Brain pericyte (primary cell): Measurements from ENCODE around the gene SYNE1.
"Not testable (repeated sequence)": the region's sequence is repeated elsewhere in the genome, so short reads cannot be mapped to it uniquely, and the experiment has no call there.

Source experiments
- DNase-seq: peaks from one replicate; pipeline ENCODE4 v3.0.0-alpha.2; 2012; ENCODE audit warnings: low read depth, low spot score

The SYNE1 gene

DNA sequence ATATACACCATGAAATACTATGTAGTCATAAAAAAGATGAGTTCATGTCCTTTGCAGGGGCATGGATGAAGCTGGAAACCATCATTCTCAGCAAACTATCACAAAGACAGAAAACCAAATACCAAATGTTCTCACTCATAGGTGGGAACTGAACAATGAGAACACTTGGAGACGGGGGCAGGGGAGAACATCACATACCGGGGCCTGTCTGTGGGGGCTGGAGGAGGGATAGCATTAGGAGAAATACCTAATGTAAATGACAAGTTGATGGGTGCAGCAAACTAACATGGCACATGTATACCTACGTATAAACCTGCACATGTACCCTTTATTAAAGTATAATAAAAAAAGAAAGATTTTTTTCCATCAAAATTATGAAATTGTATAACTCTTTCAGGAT, 22.4 kb downstream of the SYNE1 start:
- DNase-seq = not testable (repeated sequence)

DNA sequence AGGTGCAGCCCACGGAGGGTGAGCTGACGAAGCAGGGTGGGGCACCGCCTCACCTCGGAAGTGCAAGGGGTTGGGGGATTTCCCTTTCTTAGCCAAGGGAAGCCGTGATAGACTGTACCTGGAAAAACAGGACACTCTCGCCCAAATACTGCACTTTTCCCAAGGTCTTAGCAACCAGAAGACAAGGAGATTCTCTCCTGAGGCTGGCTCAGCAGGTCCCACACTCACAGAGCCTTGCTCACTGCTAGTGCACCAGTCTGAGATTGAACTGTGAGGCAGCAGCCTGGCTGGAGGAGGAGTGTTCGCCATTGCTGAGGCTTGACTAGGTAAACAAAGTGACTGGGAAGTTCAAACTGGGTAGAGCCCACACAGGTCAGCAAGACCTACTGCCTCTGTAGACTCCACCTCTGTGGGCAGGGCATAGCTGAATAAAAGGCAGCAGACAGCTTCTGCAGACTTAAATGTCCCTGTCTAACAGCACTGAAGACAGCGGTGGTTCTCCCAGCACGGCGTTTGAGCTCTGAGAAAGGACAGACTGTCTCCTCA, 28.0 kb downstream of the SYNE1 start:
- DNase-seq = no peak

- no peak for DNase-seq
These were observed 31.2 kb downstream of the SYNE1 start for GRCh38 chr6:152605941-152606340.

GRCh38 chr6:152605342-152605741, 31.8 kb downstream of the SYNE1 start:
- DNase-seq = no peak

DNA sequence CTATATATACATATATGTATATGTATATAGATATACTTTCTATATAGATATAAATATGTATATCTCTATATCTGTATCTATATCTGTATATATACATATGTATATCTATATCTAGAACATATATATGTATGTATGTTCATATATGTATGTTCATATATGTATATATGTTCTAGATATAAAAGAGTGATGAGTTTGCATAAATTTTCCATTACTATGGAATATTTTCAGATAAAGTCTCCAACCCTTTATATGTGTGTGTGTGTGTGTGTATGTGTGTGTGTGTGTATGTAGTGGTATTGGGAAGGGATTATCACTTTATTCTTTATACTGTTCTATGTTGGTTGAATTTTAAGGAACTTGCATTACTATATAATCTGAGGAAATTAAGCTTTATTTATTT, 33.3 kb downstream of the SYNE1 start:
- no peak for DNase-seq

DNA sequence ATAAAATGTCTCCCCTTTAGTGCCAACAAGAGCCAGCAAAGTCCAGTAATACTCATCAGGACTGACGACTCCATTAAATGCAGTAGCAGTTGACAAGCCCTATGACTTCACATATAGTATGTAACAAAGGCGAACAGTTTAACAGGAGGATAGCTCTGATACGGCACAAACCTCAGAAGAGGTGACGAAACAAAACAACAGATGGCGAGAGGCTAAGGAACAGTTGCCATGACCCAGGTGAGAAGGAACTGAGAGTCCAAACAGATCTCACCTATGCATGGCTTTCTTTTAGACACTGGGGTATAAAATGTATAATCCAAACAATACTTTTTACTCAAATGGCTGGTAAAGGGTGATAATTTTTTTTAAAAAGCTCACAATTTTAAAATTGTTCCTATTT, 37.1 kb downstream of the SYNE1 start:
- DNase-seq = no peak

DNA sequence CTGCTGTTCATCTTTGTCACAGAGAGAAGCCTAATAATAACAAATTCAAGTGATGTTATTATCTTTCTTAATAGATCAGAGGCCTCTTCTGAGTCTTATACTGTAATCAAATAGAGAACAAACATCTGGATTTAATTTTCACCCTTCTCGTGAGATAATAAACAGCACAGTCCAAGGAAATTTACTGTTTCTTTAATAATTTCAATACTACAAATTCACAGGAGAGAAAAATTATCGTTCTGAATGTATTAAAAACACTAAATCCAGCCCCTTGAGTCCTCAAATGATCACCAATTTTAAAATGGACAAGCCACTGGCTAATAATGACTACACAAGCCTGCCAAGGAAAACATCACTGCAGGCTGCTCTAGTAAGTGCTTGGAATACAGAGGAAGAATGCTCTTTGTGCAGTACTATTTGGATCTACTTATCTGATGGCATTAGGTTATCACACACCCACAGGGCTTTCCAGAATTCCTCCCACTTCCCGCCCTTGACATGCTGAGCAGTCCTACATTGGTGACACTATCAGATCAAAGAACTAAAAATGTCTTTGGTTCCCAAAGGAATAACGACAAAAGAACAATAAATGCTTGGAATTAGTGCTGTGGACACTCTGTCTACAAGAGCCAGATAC, 38.1 kb downstream of the SYNE1 start:
- no peak for DNase-seq

- DNase-seq = no peak
These were observed 38.7 kb downstream of the SYNE1 start for GRCh38 chr6:152598421-152598820.

DNA sequence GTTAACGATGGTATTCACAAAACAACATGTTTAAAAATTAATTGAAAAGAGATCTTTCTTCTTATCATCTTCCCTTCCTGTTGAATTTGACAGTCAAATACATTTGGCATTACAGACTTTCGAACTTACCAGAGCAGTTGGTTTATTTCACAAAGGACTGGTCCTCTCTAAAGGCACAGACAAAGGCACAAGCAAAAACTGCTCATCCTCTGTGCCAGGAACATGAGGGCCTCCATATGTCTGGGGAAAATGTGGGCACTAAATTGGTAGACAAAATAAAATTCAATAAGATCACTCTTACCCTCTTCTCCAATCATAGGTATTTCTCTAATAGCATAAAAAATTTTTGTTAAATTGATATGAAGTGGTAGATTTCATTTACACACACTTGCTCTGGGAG, 40.4 kb downstream of the SYNE1 start:
- DNase-seq = no peak

DNA sequence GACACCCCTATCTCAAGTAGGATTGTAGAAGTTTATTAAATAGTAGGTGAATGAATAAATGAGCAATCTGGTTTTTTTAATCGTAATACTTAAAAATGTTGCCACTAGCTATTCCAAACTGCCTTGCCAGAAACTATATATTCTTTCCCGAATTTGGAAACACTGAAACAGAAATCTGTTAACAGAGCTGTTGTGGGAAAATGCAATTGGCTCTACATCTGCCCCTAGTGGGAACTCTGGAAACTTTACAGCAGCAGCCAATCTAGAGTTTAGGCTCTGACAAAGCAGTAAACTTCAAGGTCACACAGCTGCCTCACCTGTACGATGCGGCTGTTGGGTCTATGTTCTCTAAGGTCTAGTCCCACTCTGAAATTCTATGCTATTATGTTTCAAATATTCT, 41.7 kb downstream of the SYNE1 start:
- DNase-seq = no peak

GRCh38 chr6:152594701-152595100, 42.5 kb downstream of the SYNE1 start:
- DNase-seq = no peak

- DNase-seq = no peak
These were observed 48.7 kb downstream of the SYNE1 start for GRCh38 chr6:152588456-152588855.

GRCh38 chr6:152587473-152587872, 49.7 kb downstream of the SYNE1 start:
- DNase-seq = no peak

GRCh38 chr6:152585236-152585635, 51.9 kb downstream of the SYNE1 start:
- no peak for DNase-seq

DNA sequence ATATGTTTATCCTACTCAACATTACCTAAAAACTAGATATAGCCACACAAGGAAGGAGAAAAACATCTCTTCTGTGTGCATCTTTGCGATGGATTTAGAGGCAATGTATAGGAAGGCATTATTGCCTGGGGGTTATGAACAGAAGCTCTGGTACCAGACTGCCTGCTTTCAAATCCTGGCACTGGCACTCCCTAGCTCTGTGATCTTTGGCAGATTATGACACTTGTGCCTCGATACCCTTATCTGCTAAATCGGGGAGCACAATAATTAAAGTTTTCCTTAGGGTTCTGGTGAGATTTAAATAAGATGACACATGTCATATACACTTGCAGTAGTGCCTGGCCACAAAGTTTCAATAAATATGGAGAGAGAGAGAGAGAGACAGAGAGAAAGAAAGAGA, 53.3 kb downstream of the SYNE1 start:
- no peak for DNase-seq

- DNase-seq = no peak
These were observed 60.6 kb downstream of the SYNE1 start for GRCh38 chr6:152576525-152576924.

- DNase-seq = no peak
These were observed 61.5 kb downstream of the SYNE1 start for GRCh38 chr6:152575621-152576150.

GRCh38 chr6:152575161-152575560, 62.0 kb downstream of the SYNE1 start:
- DNase-seq = no peak

DNA sequence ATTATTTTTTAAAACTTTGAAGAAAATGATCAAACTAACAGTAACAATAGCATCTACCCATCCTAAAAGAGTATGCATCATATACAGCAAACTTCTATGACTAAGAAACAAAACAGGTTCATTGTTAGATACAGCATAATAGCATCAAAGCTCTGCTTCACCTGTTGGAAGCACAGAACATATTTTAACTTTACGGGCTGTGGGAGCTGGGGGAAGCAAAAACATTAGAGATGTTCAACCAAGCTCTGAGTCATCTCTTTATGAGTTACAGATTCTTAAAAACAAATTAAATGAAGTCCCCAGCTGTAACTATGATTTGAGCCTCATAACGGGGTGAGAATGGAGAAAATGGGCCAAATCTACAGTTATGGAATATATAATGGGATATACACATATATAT, 63.4 kb downstream of the SYNE1 start:
- DNase-seq = no peak

- no peak for DNase-seq
These were observed 64.6 kb downstream of the SYNE1 start for GRCh38 chr6:152572338-152573088.

- no peak for DNase-seq
These were observed 65.2 kb downstream of the SYNE1 start for GRCh38 chr6:152571943-152572337.

- DNase-seq = no peak
These were observed 66.1 kb downstream of the SYNE1 start for GRCh38 chr6:152571089-152571488.
